Measurements from ENCODE around the gene CPED1.

Gene CPED1

DNA sequence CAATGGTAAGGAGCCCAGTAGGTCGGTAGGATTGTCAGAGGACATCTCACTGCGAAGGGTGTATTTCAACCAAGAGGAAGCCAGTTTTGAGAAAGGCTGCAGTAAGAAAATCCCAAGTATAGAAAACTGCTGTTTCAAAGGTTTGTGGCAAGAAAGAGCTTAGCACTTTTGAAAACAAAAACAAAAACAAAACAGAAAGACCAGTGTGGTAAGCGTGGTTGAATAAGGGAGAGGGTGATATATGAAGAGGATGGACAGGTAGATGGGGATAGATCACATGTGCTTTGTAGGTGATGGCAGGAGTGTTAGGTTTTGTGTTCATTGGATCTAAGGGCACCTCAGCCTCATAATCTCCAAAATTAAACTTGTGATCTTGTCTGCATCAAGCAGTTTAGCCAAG, 198.7 kb downstream of the CPED1 start:
- Mint-ChIP-seq H3K36me3 (ENCODE audit: low read depth) (no peaks in the 10 kb centered on the region), H3K27ac (no peak overlapping the region), H3K9me3 (peaks cover 7% of the 10 kb centered on the region), H3K4me3 (no peak overlapping the region), H3K27me3 (ENCODE audit: low read depth) (peaks cover 13% of the 10 kb centered on the region), H3K4me1 (ENCODE audit: low read depth) (peaks cover 2% of the 10 kb centered on the region)

DNA sequence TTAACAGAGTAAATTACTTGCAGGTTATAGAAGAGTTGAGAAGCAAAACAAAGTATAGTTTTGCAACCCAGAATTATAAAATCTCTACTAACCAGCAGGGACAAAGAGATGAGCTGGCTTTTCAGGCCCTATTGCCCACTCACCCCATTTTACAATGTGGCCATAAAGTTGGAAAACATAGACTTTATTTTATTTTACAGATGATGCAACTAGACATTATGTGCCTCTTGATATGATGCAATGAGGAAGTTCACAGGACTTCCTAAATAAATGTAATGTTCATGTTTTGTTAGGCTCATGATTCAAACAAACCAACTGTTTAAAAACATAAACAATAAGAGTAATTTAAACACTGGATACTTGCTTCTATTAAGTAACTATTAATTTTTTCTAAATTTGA, 199.2 kb downstream of the CPED1 start:
- Mint-ChIP-seq H3K4me3 (no peak overlapping the region), H3K36me3 (ENCODE audit: low read depth) (no peaks in the 10 kb centered on the region), H3K9me3 (peaks cover 7% of the 10 kb centered on the region), H3K4me1 (ENCODE audit: low read depth) (peaks cover 2% of the 10 kb centered on the region), H3K27ac (no peak overlapping the region), H3K27me3 (ENCODE audit: low read depth) (peaks cover 9% of the 10 kb centered on the region)

DNA sequence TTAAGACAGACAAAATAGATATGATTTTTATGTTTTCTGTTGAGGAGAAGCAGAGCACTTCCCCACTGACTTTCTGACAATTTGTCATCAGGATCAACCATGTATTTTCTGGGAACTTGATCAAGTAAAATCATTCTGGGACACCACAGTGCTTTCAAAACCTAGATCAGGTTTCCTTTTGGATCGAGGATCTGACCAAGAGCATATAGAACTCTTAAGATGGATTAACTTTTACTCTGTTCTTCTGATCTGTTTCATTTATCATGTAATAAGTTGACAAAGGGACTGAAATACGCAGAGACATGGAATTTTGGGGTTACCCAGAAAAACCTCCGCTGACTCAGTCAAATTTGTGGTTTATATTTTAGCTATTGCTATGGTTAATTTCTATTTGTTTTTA, 204.3 kb downstream of the CPED1 start:
- Mint-ChIP-seq H3K27me3 (ENCODE audit: low read depth) (peaks cover 11% of the 10 kb centered on the region), H3K36me3 (ENCODE audit: low read depth) (no peaks in the 10 kb centered on the region), H3K9me3 (peaks cover 7% of the 10 kb centered on the region), H3K27ac (no peak overlapping the region), H3K4me1 (ENCODE audit: low read depth) (no peaks in the 10 kb centered on the region), H3K4me3 (no peak overlapping the region)

DNA sequence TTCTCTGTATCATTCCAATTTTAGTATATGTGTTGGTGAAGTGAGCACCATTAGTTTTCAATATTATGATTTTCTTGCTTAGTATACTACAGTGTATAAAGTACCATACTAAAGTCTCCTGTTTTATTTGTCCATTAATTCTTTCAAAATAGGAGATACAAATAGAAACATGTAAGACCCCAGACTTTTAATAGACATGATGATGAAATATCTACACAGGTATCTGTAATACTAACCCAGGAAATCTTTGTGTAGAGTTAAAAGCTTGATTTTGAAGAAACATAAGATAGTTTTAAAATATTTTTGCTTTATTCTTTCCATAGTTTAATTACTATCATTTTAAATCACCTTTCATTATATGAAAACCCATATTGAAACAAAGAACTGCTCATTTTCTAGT, 206.5 kb downstream of the CPED1 start:
- no peaks in the 10 kb centered on the region for H3K36me3 Mint-ChIP-seq (ENCODE audit: low read depth)
- peaks cover 11% of the 10 kb centered on the region for H3K27me3 Mint-ChIP-seq (ENCODE audit: low read depth)
- H3K4me1 Mint-ChIP-seq (ENCODE audit: low read depth) = no peaks in the 10 kb centered on the region
- H3K9me3 Mint-ChIP-seq = no peaks in the 10 kb centered on the region
- H3K4me3 Mint-ChIP-seq = no peak overlapping the region
- H3K27ac Mint-ChIP-seq = no peak overlapping the region

DNA sequence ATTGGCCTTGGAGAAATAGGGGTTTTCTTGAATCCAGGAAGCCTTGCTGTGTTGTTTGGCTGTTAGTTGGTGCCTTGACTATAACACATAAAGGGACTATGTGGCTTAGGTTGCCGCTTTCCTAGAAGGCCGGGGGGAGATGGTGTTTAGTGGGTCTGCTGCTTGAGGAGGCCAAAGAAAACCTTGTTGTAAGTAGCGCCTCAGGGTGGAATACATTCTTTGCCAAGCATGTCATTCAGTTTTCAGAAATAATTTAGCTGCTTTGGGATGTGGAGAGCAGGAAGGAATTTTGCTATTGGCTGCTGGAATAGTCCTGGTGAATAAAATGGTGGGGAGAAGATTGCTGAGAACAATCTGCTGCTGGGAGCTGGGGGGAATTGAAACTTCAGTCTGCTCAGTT, 207.4 kb downstream of the CPED1 start:
- Mint-ChIP-seq H3K27me3 (ENCODE audit: low read depth) (peaks cover 11% of the 10 kb centered on the region), H3K36me3 (ENCODE audit: low read depth) (no peaks in the 10 kb centered on the region), H3K4me1 (ENCODE audit: low read depth) (no peaks in the 10 kb centered on the region), H3K27ac (no peak overlapping the region), H3K4me3 (no peak overlapping the region), H3K9me3 (no peaks in the 10 kb centered on the region)

DNA sequence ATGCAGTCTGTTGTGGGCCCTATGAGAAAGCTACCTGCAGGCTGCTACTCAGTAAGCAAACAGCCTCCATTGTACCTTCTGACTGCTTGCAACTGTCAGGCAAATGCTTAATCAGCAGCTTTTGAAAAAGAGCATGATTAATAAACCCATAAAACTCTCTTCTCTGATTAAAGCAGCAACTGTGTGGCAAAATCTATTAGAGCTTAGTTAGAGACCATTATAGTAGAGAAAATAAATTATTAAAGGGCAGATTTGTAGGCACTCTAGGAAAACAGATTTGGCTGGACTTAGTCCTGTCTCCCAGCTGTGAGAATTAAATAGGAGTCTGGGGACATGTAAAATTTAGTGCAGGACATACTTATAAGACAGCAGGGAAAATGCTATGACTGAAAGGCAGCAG, 207.8 kb downstream of the CPED1 start:
- H3K9me3 Mint-ChIP-seq = no peaks in the 10 kb centered on the region
- peaks cover 11% of the 10 kb centered on the region for H3K27me3 Mint-ChIP-seq (ENCODE audit: low read depth)
- no peaks in the 10 kb centered on the region for H3K36me3 Mint-ChIP-seq (ENCODE audit: low read depth)
- H3K27ac Mint-ChIP-seq = no peak overlapping the region
- no peak overlapping the region for H3K4me3 Mint-ChIP-seq
- no peaks in the 10 kb centered on the region for H3K4me1 Mint-ChIP-seq (ENCODE audit: low read depth)

DNA sequence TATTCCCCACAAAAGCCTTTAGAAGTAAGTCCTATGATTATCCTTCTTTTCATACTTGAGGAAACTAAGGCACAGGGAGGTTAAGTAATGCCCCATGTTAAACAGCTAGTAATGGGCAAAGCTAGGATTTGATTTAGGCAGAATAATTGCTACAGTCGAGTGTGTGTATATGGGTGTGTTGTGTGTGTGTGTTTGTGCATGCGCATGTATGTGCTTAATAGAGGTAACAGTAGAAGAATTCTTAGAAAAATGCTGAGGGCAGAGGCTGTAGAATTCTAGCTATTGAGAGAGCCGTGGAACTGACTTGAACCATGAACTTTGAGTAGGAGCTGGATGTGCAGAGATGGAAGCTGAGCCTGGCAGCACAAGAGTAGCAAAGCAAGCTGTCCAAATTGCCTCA, 208.9 kb downstream of the CPED1 start:
- Mint-ChIP-seq H3K9me3 (no peaks in the 10 kb centered on the region), H3K27me3 (ENCODE audit: low read depth) (peaks cover 4% of the 10 kb centered on the region), H3K4me1 (ENCODE audit: low read depth) (no peaks in the 10 kb centered on the region), H3K36me3 (ENCODE audit: low read depth) (no peaks in the 10 kb centered on the region), H3K27ac (no peak overlapping the region), H3K4me3 (no peak overlapping the region)

DNA sequence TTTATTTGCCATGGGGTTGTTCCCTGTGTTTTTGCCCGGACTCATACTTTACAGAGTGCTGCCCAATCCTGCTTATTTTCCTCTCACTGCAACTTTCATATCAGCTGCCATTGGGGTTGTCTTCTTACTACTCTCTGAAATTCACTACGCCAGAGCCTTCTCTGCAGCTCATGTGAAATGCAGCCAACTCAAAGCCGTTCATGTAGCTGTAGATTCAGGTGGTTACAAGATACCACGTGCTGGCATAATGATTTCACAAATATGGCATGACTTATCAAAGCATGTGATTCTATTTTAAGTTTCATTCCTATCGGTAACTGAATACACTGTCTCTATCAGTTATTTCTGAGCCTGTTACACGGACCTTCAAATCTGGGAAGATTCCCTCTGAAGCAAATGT, 210.0 kb downstream of the CPED1 start:
- H3K4me3 Mint-ChIP-seq = no peak overlapping the region
- peaks cover 8% of the 10 kb centered on the region for H3K27me3 Mint-ChIP-seq (ENCODE audit: low read depth)
- no peaks in the 10 kb centered on the region for H3K36me3 Mint-ChIP-seq (ENCODE audit: low read depth)
- no peaks in the 10 kb centered on the region for H3K4me1 Mint-ChIP-seq (ENCODE audit: low read depth)
- H3K9me3 Mint-ChIP-seq = no peaks in the 10 kb centered on the region
- H3K27ac Mint-ChIP-seq = no peak overlapping the region

DNA sequence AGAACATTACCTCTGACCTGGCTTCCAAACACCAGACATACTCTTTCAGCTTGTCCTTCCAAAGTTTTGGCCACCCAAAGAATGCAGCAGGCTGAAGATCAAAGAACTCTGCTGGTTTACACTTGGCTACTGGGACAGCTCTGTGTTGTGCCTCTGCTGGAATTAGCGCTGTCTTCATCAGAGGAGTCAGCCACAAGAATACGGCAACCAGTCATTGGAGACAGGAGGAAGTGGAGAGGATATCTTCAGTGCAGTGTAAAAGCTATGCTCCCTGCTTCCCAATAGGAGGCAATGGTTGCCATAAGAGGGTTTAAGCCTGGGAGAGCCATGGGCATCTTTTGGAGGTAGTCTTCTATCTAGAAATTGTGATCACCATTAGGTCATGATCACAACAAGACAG, 213.6 kb downstream of the CPED1 start:
- H3K27ac Mint-ChIP-seq = no peak overlapping the region
- no peaks in the 10 kb centered on the region for H3K9me3 Mint-ChIP-seq
- H3K4me1 Mint-ChIP-seq (ENCODE audit: low read depth) = no peaks in the 10 kb centered on the region
- no peak overlapping the region for H3K4me3 Mint-ChIP-seq
- H3K36me3 Mint-ChIP-seq (ENCODE audit: low read depth) = no peaks in the 10 kb centered on the region
- peaks cover 5% of the 10 kb centered on the region for H3K27me3 Mint-ChIP-seq (ENCODE audit: low read depth)

DNA sequence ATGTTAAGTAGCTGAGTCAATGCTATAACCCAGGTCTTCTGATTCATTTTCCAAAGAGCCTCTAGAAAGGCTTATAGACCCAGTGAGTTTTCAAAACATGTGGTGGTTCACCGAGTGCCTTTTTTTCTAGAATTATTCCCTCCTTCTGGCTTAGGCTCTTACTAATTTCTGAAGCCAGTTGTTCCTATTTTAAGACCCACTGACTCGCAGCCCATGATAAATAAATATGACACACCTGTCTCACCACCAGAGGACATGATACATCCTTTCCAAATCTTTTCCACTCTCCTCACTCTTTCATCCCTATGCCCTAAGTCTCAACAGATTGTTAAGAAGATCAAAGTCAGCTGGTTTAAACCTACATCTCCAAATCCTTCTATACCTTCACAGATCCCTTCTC, 214.3 kb downstream of the CPED1 start:
- Mint-ChIP-seq H3K4me1 (ENCODE audit: low read depth) (no peaks in the 10 kb centered on the region), H3K9me3 (no peaks in the 10 kb centered on the region), H3K36me3 (ENCODE audit: low read depth) (no peaks in the 10 kb centered on the region), H3K27me3 (ENCODE audit: low read depth) (peaks cover 5% of the 10 kb centered on the region), H3K27ac (no peak overlapping the region), H3K4me3 (no peak overlapping the region)

DNA sequence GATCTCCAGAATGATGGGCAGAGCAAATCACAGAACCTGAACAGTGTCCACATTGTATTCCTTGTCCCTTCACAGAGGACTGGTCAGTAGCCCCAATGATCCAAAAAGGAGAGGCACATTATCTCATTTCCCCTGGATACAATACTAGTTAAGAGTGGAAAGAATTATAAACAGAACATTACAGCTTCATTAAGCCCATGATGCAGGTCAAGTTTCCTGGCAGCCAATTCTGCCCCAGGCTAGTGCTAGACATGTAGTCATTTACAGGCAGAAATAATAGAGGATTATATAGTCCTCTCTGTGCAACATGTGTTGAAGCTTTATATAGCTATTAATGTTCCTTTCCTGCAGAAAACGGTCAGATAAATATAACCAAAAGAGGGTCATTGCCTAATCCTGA, 216.0 kb downstream of the CPED1 start:
- Mint-ChIP-seq H3K27me3 (ENCODE audit: low read depth) (peaks cover 5% of the 10 kb centered on the region), H3K4me1 (ENCODE audit: low read depth) (no peaks in the 10 kb centered on the region), H3K27ac (no peak overlapping the region), H3K4me3 (no peak overlapping the region), H3K9me3 (no peaks in the 10 kb centered on the region), H3K36me3 (ENCODE audit: low read depth) (no peaks in the 10 kb centered on the region)

DNA sequence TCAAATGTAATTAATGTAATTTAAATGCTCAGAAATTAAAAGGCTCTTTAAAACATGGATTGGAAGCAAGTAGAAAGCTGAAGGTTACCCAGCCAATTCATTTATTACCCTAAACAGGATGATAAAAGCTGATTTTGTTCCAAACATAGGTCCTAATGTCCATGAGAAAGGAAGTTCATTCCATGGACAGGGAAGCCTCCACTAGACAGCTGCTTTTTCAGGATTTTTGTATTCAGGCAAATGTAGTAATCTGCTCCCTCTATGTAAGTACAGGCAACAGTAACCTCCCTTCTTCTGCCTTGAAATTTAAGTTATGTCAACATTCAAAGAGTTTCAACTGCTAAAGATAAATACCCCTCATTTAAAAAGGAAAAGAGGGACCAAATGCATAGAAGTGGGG, 217.3 kb downstream of the CPED1 start:
- Mint-ChIP-seq H3K4me1 (ENCODE audit: low read depth) (no peaks in the 10 kb centered on the region), H3K4me3 (no peak overlapping the region), H3K27me3 (ENCODE audit: low read depth) (peaks cover 5% of the 10 kb centered on the region), H3K9me3 (no peaks in the 10 kb centered on the region), H3K27ac (no peak overlapping the region), H3K36me3 (ENCODE audit: low read depth) (no peaks in the 10 kb centered on the region)

DNA sequence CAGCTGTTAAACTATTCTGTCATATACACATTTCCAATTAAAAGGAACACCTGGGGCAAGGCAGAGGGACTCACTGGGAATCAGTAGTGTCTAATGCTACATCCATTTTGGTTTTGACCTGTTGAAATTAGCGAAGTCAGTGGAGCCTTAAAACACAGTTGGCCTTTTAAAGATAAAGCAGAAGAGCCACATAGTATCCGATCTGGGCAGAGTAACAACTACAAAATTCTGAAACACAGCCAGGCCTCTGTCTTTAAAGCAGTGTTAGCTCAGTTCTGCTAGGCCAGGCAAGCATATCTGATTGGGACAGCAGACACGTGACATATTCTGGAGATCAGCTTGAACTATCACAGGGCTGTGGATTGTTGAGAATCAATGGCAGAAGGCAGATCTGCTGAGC, 222.7 kb downstream of the CPED1 start:
- H3K27me3 Mint-ChIP-seq (ENCODE audit: low read depth) = no peaks in the 10 kb centered on the region
- no peaks in the 10 kb centered on the region for H3K36me3 Mint-ChIP-seq (ENCODE audit: low read depth)
- no peaks in the 10 kb centered on the region for H3K4me1 Mint-ChIP-seq (ENCODE audit: low read depth)
- no peak overlapping the region for H3K27ac Mint-ChIP-seq
- H3K9me3 Mint-ChIP-seq = no peaks in the 10 kb centered on the region
- no peak overlapping the region for H3K4me3 Mint-ChIP-seq

DNA sequence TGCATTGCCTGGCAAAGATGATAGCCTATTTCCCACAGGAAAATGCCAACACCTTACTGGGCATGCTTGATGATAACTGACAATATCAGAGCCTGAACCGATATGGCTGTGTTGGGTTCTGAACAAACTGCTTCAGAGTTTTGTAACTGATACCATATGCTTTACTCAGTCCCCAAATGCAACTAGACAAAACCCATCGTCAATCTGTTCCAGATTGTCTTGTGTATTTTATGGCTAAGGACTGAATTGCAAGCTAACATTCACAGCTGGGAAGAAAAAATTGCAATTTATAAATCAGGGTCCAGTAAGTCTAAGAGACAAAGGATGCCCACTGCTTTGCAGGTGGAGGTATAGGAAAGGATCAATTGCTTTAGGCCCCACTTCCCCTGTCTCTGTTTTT, 223.5 kb downstream of the CPED1 start:
- Mint-ChIP-seq H3K27ac (no peak overlapping the region), H3K4me3 (no peak overlapping the region), H3K4me1 (ENCODE audit: low read depth) (no peaks in the 10 kb centered on the region), H3K27me3 (ENCODE audit: low read depth) (no peaks in the 10 kb centered on the region), H3K9me3 (no peaks in the 10 kb centered on the region), H3K36me3 (ENCODE audit: low read depth) (no peaks in the 10 kb centered on the region)

DNA sequence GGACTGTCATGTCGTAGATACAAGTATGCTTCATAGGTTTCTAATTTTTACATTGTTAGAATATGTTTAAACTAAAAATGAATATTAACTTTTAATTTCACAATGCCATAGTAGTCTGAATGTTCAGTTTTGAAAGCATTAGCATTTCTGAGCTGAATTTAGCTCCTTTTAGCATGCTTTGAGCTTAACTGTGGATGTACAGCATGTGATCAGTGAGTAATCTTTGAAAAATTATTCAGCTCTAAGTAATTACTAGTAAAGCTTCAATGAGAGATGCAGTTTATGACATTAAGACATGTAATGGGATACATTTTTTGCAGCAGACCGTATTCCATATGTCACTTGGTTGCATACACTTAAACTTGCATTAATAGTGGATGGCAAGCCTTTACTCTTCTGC, 226.1 kb downstream of the CPED1 start:
- H3K4me3 Mint-ChIP-seq = no peak overlapping the region
- no peaks in the 10 kb centered on the region for H3K4me1 Mint-ChIP-seq (ENCODE audit: low read depth)
- H3K27ac Mint-ChIP-seq = no peak overlapping the region
- no peaks in the 10 kb centered on the region for H3K27me3 Mint-ChIP-seq (ENCODE audit: low read depth)
- no peaks in the 10 kb centered on the region for H3K9me3 Mint-ChIP-seq
- H3K36me3 Mint-ChIP-seq (ENCODE audit: low read depth) = no peaks in the 10 kb centered on the region

DNA sequence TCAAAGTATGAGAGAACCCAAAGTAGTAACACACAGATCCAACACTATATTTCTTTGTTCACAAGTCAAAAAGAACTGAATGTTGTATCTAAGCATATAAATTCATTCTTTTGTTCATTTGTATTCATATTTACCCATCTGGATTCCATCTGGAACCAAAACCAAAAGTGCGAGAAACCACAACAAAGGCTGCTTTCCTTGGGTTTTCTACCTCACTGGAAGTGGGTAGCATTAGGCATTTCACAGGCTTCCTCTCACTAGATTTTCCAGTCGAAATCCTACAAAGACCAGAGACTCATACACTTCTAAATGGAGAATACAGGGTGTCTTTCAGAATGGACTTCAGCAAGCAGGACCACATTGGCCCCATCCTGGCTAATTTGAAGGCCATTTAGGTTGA, 230.5 kb downstream of the CPED1 start:
- no peaks in the 10 kb centered on the region for H3K36me3 Mint-ChIP-seq (ENCODE audit: low read depth)
- H3K4me3 Mint-ChIP-seq = no peak overlapping the region
- H3K27me3 Mint-ChIP-seq (ENCODE audit: low read depth) = no peaks in the 10 kb centered on the region
- H3K4me1 Mint-ChIP-seq (ENCODE audit: low read depth) = no peaks in the 10 kb centered on the region
- no peak overlapping the region for H3K27ac Mint-ChIP-seq
- H3K9me3 Mint-ChIP-seq = peaks cover 7% of the 10 kb centered on the region

All from T-helper 1 cell treated with Interleukin-12 subunit alpha and Interleukin-12 subunit beta and Interleukin-4 antibody, amounts not matched to agents 30 μg/mL and 1 μg/mL, for 36 hours (primary cell).